ENCODE data around the gene DPCD.

DPCD gene

DNA sequence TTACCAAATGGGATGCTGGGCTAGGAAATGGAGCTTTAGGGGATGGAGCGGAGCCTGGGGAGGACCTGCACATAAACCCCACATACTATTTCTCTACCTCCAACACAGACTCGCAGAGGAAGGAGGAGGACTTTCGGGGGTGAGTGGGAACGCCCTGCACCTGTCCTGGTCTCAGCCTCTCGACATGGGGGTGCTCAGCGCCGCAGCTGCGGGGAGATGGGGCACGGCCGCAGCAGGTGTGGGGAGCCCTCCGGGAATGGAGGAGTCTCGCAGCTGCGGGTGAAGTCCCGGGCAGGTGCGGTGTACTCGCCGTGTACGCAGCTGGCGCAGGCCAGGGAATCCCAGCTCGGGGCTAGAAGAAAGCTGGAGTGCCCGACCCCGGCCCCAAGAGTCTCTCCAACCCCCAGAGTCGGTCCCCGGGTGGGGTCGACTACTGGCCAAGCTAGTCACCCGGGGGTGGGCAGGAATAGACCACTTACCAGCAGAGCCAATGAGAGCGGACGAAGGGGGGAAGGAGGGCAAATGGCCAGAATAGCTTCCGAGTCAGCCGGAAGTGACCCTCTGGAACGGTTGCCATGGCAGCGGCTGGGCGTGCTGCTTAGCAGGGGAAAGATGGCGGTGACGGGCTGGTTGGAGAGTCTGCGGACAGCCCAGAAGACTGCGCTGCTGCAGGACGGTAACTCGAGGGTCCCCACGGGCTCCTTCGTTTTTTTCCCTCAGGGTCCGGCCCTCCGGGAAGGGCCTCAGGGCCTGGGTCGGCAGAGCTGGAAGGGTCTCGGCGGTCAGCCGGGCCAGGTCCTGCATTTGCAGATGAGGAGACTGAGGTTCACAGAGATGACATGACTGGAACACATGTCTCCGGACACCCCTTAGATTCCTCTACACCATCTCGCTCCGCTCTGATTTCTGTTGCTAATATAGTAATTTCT is at the start of gene DPCD, which contains the start of gene POLL:
DPCD (plus strand) TSS at position 597 of the 929 bp plus-strand sequence; CDS start at position 613, 16 bp downstream.
POLL (minus strand) TSS at position 533 of the 929 bp plus-strand sequence. CDS start 897 bp downstream, outside the sequence.
- DNase-seq = peak; percentile 82

DNA sequence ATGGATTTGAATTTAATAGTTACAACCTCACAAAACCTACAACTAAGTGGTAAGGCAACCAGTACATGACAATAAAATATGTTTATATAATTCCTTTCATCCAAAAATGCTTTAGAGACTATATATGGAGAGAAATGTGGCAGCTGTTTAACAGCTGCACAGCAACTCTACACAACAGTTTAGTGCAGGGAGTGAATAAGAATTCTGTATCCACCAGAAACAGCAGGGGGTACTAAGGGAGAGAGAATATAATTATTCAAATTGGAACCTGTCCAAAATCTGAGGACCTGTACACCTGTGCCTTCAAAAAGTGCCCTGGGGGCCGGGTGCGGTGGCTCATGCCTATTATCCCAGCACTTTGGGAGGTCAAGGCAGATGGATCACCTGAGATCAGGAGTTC is 49.7 kb upstream of the DPCD start:
- peak; percentile 77 for DNase-seq

DNA sequence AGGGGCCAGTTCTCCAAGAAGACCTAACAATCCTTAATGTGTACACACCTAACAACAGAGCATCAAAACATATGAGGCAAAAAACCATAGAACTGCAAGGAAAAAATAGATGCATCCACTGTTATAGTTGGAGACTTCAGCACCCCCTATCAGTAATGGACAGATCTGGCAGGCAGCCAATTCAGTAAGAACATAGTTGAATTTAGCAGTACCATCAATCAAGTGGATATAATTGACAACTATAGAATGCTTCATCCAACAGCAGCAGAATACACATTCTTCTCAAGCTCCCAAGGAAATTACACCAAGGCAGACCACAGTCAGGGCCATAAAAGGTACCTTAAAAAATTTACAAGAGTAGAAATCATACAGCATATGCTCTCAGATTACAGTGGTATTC is 42.2 kb upstream of the DPCD start:
- peak; percentile 25 for DNase-seq

DNA sequence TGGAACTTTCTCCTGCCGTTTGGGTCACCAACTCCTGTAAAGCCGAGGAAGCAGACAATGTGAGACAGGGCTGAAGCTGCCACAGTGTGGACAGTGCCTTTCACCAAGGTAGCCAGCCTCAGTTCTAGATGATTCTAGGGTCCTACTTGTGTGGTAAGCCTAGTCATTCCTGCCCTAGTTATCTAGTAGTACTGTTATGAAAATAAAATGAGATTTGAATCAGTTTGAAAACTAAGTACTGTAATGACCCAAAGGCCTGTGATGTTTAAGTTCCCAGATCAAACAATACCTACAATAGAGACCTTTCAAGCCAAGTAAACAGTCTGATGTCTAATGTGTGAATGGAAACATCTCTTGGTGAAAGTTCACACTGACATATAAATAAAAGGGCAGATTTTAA is 37.2 kb upstream of the DPCD start:
- DNase-seq = no peak

DNA sequence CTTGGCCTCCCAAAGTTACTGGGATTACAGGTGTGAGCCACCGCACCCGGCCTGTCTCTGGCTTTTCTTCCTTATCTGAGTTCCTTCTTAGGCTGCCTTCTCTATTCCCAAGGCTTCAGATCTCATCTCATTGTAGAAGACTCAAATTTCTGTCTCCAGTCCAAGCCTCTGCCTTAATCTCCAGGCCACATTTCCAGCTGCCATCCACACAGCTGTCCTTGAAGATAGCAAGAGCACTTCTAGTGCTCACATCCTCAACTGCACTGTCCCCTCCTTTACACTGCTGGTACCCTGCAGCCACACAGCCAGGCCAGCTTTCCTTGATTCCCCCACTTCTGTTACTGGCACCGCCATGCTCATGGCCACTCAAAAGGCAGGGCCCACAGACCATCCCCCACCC is 35.7 kb upstream of the DPCD start:
- DNase-seq = no peak

DNA sequence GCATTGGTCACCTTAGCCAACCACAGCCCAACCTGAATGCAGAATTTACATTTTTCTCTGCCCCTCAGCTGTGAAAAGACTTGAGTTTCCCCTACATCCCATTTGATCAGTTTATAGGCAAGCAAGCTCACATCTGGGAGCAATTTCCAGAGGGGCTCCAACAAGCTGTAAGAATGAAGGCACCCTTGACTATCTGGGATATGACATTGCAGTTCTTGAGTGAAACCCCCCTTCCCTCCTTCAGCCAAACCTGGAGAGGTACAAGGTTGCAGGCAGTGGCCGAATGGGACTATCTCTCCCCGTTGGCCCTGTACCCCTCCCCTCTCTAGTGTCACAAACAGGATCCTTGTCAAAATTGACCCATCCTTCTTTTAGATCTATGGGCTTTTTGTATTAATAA is 30.6 kb upstream of the DPCD start:
- DNase-seq = no peak

DNA sequence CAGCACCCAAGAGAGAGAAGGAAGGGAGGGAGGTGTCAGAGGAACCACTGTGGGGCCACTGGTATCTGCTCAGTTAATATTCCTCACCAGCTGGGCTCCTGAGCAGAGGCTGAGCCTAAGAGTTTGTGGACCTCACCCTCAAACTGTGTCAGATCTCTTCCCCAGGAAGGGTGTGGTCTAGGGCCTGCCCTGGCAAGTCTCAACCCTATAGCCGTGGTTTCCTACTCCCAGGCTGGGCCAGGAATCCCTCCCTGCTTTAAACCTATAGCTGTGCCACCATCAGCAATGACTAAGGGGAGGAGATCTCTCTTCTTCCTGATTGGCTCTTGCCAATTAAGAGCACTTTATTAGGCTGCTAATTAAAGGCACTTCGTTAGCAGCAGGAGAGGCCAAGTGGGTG is 29.9 kb upstream of the DPCD start:
- no peak for DNase-seq

DNA sequence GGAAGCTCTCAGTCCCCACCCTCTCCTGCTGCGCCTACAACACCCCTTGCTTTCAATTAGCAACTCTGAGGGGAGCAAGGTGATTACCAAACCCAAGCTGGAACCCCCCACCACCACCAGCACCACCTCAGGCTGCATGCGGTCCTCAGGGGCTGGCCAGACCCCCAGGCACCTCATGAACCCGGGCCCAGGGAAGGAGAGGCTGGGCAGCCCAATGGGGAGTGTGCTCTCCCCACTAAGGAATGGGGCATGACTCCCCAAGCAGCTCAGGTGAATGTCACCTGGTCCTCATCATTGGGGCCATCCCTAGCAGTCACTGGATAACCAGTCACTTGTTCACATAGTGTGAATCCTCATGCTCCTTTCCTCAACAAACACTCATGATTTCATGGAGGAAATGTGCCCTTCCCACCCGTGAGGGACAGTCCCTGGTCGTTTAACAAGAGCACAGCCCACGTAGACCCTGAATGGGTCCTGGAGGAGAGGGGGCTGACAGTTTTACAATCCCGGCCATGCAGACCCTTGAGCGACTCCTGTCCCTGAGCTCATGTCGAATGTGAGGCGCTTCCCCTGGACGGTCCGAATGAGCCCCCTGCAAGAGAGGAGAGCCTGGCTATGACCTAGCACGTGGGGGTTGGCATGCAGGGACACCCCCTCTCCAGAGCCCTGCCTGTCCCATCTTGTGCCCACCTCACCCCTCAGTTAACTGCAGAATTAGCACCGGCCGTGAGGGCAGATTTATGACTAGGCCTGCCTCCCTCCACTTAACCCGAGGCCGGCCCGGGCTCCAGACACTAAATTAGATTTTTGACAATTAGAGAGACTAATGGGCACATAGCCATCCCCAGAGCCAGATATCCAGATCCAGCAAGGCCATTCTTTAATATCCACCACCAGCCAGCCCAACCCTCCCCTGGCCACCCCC is 29.2 kb upstream of the DPCD start:
- DNase-seq = no peak

DNA sequence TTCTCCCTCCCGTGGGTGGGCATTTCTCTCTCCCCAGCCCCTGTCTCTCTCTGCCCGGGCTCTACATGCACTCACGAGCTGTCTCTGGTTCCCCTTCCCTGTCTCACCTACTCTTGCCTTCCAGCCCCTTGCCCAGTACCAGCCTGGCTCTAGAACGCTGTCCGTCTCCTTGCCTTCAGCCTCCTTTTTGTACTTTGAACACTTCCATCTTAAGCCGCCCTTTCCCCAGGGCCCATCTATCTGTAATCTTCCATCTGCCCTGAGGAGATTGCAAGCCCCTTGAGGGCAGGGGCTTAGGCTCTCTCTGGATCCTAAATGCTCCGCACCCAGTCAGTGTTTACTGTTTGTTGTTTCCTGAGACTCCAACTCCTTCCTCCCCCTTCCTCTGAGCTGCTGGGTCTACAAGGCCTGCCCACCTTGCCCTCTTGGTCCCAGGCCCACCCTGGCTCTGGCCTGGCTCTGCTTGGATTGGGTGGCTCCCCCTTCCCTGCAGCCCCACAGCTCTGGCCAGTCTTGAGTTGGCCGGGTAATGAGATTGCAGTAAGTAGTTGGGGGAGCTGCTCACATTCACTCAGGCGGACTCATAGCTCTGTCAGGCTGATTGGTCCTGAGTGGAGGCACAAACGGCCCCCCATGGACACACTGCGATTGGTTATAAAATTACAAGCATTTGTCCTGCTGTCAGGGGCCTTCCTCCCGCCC is 28.4 kb upstream of the DPCD start:
- no peak for DNase-seq

DNA sequence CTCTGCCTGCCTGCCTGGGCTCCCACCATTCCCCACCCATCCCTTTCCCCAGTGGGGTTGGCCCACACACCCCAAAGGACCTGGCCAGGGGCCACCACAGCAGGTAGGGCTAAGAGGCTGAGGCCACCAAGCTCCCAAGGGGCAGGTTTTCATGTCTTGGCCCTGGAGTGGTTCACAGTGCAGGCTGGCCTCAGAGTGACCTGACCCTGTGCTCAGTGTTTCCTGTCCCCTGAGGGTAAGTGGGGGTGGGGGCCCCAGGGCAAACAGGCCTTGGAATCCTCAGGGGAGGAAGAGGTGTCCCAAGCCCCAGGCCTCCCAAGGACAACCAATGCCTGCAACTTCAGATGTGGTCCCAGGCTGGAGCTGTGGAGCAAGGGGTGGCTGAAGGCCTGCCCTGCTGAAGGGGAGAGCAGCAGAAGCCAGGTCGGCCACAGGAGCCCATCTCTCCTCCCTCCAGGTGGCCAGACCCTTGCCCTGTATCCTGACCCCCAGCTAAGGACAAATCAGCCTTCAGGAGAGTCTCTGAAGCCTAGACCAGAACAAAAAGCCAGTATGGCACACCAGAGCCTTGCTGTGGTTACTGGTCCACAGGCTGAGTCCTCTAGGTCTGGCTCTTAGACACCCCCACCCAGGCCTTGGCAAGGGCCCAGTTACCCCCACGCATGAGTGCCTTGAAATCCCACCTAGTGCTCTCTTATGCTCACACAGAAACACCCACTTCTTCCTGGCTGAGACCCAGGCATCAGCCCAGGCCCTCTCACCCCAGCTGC is 27.6 kb upstream of the DPCD start:
- DNase-seq = no peak

DNA sequence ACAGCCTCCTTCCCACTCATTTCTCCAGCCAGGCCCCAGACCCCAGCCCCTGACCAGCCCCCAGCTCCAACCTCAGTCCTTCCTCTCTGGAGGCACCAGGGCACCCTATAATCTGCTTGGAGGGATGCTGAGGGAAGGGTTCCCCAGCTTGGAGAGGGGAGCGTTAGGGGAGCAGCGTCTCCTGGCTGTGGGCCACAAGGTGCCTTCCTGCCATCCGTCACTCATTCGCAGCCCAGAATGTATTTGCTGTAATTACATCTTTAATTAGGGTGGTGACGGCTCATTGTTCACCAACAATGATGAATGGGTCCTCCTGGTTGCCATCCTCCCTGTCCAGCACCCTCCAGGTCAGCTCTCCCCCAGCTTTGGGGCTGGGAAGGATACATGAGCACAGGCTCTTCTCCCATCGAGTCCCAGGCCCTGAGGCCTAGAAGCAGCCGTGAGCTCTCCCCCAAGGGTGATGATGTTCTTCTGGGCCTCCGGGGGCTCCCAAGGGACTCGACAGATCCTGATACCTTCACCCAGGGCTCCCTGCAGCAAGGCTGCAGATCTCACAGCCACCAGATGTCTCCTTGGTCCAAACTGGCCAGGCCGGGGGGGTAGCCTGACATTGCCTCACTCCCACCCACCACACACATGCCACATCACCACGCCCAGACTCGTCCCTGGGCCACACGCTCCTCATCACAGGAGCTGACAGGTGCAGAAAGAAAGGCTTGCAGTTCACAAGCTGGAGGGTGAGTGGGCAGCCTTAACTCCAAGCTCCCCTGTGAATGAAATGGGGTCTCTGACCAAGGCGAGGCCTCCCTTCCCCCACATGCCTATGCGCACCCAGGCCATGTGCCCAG is 26.8 kb upstream of the DPCD start:
- DNase-seq = no peak

DNA sequence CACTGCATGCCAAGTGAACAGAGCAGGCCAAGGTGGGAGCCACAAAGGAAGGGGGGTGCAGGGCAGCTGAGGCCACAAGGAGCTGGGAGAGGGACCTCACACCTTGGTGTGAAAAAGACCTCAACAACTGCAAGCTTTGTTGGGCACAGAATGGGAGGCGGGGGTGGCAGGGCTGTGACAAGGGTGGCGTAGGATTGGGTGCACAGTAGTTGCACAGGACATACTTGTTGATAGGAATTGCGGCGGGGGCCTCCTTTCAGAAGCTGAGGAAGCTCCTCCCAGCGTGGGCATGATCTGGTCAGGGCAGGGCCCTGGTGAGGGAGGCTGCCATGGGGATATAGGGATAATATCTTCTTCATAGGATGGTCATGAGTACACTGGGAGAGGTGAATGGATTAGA is 25.9 kb upstream of the DPCD start:
- no peak for DNase-seq

DNA sequence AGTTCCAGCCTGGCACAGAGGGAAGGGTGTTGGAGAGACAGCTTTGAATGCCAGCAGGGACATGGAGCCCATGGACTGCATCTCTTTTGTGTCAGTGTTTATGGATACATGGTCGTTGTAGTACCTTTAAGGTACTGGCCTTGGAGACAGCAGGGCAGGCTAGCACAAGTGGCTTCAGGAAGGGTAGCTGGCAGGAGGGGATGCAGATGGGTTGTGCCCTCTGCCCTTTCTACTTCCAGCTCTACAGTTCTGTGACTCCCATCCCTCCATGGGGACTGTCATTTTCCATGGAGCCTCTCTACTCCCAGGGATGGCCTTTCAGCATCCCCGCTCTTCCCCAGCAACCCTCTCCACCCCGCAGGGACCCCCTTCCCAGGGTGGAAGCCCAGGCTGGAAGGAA is 25.1 kb upstream of the DPCD start:
- no peak for DNase-seq

DNA sequence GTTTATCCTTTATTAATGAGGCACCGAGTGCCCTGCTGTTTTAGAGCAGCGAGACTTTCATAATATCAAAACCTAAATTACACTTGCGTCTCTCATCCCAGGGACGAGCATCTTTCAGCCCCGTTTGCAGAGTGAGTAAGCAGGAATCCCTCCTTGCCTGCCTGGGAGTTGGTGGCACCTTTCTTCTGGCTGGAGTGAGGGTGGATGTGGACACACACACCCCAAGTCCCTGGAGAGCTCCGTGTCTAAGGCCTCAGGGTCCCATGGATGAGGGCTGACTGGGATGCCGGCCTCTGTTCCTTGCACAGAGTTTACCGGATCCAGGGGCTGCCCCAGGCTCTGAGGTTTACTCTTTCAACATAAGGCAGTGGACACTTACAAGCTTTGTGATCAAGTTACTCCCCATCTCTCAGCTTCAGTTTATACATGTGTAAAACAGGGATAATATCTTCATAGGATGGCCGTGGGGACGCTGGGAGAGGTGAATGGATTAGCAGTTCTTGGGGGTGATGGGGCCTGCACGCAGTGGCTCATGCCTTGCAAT is 24.6 kb upstream of the DPCD start:
- DNase-seq = no peak

DNA sequence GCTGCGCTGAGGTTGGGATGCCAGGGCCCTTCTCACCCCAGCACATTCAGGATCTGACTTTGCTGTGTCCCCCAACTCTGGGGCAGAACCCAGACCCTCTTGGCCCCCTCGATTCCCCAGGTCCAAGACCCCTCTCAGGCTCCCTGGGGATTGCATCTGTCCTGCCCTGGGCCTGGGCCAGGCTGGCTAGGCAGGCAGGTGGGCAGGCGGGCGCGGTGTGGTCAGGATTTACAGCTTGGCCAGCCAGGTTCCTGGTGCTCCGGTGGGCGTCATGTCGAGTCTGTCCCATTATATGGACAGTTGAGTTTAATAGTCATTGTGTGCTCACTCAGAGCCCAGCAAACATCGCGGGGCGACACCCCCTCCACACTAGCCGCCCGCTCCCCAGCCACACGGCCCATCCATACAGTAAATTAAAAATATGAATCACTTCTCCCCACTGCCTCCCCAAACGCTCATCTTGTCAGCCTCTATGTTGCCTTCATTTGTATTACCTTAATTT is 23.6 kb upstream of the DPCD start:
- DNase-seq = no peak

DNA sequence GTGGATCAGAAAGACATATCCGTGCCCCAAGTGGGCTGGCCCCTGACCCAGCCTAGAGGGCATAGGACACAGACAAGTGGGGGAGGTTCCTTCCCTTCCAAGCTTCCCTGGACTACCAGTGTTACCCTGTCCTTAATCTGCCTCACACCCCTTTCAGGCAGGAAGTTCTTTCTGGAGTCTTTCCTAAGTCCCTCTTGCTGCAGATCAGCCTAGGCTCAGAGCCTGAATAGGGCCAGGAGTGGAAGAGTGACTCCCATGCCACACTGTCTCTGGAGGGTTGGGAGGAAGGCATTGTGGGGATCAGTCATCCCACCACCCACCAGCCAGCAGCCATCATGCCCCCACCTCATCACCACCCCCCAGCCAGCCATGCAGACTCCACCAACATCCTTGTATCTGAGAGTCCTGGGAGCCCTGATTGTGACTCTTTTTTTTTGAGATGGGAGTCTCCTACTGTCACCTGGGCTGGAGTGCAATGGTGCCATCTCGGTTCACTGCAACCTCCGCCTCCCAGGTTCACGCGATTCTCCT is 22.7 kb upstream of the DPCD start:
- no peak for DNase-seq

DNA sequence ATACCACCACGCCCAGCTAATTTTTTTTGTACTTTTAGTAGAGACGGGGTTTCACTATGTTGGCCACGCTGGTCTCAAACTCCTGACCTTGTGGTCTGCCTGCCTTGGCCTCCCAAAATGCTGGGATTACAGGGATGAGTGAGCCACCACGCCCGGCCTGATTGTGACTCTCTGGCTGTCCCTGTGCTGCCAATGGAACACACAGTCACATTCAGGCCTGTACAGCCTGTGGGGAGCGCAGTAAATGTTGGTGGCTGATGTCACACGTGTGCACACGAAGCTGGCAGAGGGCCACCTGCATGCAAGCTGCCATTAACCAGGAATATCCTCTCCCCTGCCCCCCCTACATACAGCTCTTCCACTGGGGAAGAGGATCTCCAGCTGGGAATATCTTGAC is 22.2 kb upstream of the DPCD start:
- no peak for DNase-seq

DNA sequence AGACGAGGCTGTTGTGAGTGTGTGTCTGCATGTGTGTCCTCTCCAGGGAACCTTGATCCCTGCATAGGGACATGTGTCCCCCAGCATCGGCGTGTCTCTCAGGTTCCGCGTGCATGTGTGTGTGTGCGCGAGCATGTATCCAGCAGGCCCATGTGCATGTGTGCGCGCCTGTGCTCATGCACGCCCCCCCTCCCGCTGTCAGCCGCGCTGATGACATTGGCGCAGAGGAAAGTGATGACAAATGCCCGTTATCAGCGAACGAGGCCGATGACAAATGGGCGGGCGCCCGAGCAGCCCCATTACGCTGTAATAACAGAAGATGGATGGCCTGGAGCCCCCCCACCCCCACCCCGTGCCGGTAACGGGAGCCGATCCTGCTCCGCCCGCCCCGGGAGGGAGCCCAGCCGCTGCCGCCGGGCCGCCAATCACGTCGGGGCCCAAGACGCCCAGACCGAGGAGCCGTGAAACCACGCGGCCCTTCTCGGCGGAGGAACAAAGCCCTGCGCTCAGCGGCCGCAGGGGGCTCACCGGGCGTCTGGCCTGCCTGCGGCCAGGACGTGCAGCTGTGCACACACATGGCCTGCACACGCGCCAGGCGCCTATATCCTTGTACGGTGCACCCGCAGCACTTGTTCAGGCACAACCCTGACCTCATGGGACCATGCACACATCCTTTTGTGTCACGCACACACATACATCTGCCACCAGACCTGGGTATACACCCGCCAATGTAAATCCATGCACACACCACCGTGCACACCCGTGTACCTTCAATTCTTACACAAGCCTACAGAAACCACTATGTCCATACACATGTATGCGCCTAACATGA is 21.6 kb upstream of the DPCD start:
- peak; percentile 38 for DNase-seq

Data from NCI-H1105 (cell line).